OCI-LY1 (cell line): Measurements from ENCODE around the gene CD3E.

Source experiments
- EZH2 ChIP-seq: fragments of 200-600 bp; sonication (generic), shearing (Covaris generic); IDR thresholded peaks from 2 replicates; pipeline ENCODE4 v1.8.0; 2017; ENCODE audit warnings: borderline replicate concordance, mixed run types, mild to moderate bottlenecking, antibody characterized with exemption, low read length, moderate library complexity, mixed read lengths
- TF ChIP-seq, protein P1 (sequence below): fragments of 200-600 bp; sonication (generic), shearing (Covaris generic); IDR thresholded peaks from 2 replicates; pipeline ENCODE4 v1.5.1; 2017; ENCODE audit warnings: mild to moderate bottlenecking, antibody characterized with exemption, low read length, moderate library complexity, mixed read lengths

DNA sequence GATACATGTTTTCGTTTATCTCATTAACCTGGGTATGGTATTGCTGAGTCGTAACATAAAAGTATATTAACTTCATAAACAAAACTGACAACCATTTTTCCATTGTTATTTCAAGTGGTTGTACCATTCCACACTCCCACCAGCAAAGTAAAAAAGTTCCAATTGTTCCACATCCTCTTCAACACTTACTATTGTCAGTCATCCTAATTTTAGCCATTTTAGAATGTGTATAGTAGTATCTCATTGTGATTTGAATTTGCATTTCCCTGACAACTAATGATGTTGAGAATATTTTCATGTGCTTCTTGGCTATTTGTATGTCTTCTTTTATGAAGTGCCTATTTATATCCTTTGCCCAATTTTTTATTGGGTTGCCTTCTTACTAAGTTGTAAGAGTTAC is 10.5 kb upstream of the CD3E start:
- TF ChIP-seq, protein P1, sequence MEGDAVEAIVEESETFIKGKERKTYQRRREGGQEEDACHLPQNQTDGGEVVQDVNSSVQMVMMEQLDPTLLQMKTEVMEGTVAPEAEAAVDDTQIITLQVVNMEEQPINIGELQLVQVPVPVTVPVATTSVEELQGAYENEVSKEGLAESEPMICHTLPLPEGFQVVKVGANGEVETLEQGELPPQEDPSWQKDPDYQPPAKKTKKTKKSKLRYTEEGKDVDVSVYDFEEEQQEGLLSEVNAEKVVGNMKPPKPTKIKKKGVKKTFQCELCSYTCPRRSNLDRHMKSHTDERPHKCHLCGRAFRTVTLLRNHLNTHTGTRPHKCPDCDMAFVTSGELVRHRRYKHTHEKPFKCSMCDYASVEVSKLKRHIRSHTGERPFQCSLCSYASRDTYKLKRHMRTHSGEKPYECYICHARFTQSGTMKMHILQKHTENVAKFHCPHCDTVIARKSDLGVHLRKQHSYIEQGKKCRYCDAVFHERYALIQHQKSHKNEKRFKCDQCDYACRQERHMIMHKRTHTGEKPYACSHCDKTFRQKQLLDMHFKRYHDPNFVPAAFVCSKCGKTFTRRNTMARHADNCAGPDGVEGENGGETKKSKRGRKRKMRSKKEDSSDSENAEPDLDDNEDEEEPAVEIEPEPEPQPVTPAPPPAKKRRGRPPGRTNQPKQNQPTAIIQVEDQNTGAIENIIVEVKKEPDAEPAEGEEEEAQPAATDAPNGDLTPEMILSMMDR: no peak
- no peak for TF ChIP-seq EZH2
